ENCODE data around the gene SMG7.

DNA sequence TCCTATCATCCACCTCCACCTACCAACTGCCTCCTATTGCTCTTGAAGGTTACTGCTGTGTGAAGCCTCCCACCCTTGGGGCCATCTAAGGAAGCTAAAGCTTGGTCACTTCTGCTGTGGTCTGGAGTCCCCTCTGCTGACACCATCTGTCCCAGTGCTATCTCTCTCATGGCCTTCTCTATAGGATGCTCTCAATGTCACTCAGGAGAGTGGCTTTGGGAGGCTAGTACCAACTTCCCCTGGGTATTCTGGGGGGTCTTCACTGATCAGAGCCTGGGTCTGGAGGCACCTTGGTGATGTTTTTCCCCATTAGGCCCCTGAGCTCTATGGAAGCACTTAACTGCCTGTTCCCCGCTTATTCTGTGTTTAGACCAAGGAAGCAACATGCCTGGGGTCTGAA is 130.2 kb downstream of the SMG7 start:
- no peak for TF ChIP-seq POLR2A (IDR thresholded peaks at IDR 0.05)
- no peak for TF ChIP-seq CTCF (IDR thresholded peaks at IDR 0.05)
- TF ChIP-seq EP300 (IDR thresholded peaks at IDR 0.05): no peak
